Right ventricle myocardium inferior (tissue), 1 donor: ENCODE data around the gene CLDN22. TPM values are rescaled to one million over a fixed set of nuclear protein-coding genes. Genes with fewer than 3 reads are reported as not detected.
"Not testable (repeated sequence)": the region's sequence is repeated elsewhere in the genome, so short reads cannot be mapped to it uniquely, and the experiment has no call there.

Experiments
- ATAC-seq: fragments of 200-7000 bp; cut with Tn5 transposase; one replicate; pipeline ENCODE4 v1.9.1; 2020; ENCODE audit warnings: mild to moderate bottlenecking, moderate library complexity
- DNase-seq: peaks from one replicate; pipeline ENCODE4 v3.0.0; 2021; ENCODE audit errors: missing footprints
- intact Hi-C: fragments of 100-400 bp; cut with DNase I; formaldehyde crosslinking; loops from one replicate; pipeline ENCODE4 v1.11.0; 2022
- total RNA-seq: library from RNA; stranded (reverse); fragmentation: NEBNext Ultra II Directional; extraction: Animal tissue kit (Norgen Biotek cat#: 25700); gene quantifications from one replicate; pipeline ENCODE4 v1.2.1, GENCODE V29; 2021
- donor health status: DM: no; HTN: yes; CAD: no; lungs with severe emphysema.

CLDN22 gene
- total RNA-seq, 1 donor from 2014 or later = not detected

- intact Hi-C loops = no loop called here
- ATAC-seq (no peak), DNase-seq (no peak)
Observed at GRCh38 chr4:183327827-183328226, 7.8 kb upstream of the CLDN22 start.

GRCh38 chr4:183326853-183327252 is 6.8 kb upstream of the CLDN22 start:
- ATAC-seq (no peak), DNase-seq (no peak)
- intact Hi-C loops = no loop called here

DNA sequence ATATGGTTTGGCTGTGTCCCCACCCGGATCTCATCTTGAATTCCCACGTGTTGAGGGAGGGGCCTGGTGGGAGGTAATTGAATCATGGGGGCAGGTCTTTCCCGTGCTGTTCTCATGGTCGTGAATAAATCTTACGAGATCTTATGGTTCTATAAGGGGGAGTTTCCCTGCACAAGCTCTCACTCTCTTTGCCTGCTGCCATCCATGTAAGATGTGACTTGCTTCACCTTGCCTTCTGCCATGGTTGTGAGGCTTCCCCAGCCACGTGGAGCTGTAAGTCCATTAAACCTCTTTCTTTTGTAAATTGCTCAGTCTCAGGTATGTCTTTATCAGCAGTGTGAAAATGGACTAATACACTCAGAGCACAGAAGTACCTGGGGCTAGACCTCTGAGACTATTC is 6.3 kb upstream of the CLDN22 start:
- DNase-seq, intact Hi-C loops: not testable (repeated sequence)

GRCh38 chr4:183324619-183325018 is 4.5 kb upstream of the CLDN22 start:
- intact Hi-C loops = no loop called here
- DNase-seq (no peak), ATAC-seq (no peak)

More for the DNA sequence above, 6.3 kb upstream of the CLDN22 start:
- not testable (repeated sequence) for ATAC-seq

DNA sequence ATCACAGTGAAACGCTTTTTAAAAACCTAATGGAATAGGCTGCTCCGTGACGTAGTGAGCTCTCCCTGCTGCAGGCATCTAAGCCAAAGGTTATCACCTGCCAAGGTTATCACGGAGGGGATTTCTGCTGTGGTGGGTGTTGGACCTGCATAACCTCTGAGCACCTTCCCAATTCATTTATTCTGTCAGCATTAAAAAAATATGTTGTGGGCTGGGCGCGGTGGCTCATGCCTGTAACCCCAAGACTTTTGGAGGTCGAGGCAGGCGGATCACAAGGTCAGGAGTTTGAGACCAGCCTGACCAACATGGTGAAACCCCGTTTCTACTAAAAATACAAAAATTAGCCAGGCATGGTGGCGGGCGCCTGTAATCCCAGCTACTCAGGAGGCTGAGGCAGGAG is 4.0 kb upstream of the CLDN22 start:
- ATAC-seq, DNase-seq, intact Hi-C loops: not testable (repeated sequence)

DNA sequence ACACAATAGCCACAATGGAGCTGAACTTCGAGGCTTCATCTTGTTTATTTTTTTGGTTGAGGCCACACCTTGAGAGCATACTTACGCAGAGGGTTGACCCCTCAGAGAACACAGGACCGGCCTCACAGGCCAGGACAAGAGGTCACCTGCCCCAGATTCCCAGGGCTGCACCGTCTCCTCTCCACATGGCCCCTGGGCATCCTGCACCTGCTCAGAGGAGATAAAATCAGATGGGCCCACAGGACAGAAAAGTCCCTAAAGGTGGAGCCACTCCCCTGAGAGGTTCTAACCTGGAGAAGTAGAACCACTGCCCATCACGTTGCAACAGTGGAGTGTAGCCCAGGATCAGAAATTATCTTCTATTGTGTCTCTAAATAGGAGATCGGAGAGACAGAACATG is 3.2 kb upstream of the CLDN22 start:
- no peak for DNase-seq
- intact Hi-C loops = no loop called here
- no peak for ATAC-seq

- DNase-seq (no peak), ATAC-seq (no peak)
- intact Hi-C loops = no loop called here
Observed at GRCh38 chr4:183322326-183322725, 2.2 kb upstream of the CLDN22 start, which contains the start of gene CLDN24. CLDN24 (minus strand) TSS chr4:183322426; CDS start chr4:183322426, 0 bp downstream.

DNA sequence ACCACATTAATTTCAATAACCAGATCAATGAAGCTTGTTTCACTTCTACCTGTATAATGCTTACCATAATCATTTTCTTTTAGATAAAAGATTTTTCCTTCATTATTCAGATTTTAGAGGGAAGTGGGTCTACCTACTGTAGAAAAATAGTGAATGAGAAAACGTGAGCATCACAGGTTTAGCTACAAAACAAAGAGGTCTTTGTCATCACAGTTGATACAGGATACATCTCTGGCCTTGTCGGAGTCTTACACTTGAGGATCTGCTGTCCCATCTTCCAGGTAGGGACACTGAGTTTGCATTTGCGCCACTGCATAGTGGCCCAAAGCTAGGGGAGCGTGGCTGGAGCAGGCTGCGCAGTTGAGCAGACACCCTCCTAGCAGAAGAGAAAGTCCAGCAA is 1.4 kb upstream of the CLDN22 start:
- intact Hi-C loops = no loop called here
- DNase-seq = no peak
- ATAC-seq = no peak

DNA sequence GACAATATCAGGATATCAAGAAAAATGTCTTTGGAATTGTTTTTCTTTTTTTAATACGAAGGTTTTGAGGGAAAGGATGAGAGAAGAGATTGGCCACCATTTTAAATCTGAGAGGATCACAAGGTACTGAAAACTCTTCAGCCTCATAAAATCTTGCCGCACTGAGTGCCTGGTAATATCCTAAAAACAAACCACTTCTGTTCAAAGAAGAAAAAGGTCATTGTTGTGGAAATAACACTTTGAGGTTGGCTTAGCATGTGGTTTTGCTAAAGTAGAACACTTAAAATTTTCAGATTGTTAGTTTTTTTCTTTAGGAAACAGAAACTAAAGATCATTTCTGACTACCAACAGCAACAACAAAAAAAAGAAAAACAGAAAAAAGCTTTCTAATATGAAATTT is 1.0 kb upstream of the CLDN22 start:
- intact Hi-C loops = no loop called here
- DNase-seq (no peak), ATAC-seq (no peak)

GRCh38 chr4:183318656-183319055 is 1.4 kb downstream of the CLDN22 start:
- ATAC-seq = no peak
- intact Hi-C loops = no loop called here

GRCh38 chr4:183314806-183315205 is 5.3 kb downstream of the CLDN22 start:
- no peak for DNase-seq
- intact Hi-C loops = no loop called here
- no peak for ATAC-seq

More at GRCh38 chr4:183318656-183319055, 1.4 kb downstream of the CLDN22 start:
- DNase-seq = no peak

GRCh38 chr4:183314336-183314735 is 5.7 kb downstream of the CLDN22 start:
- DNase-seq = no peak
- ATAC-seq = no peak
- intact Hi-C loops = no loop called here

DNA sequence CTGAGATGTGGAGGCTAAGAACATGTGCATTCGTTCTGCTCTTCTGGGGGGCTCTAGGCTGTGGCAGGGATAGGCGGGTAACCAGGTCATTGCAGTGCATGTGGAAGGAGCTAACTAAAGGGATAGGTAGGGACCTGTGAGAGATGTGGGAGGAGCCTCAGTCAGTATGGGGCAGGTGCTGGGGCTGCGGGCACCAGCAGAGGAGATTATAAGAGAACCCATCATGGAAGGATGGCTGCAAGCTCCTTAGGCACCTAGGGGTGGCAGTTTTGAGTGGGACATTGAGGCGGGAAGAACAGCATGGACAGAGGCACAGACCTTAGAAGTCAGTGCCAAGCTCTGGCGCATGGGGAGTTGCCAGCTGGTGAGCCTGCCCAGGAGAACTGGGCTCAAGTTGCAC is 7.2 kb downstream of the CLDN22 start:
- ATAC-seq (no peak), DNase-seq (no peak)
- intact Hi-C loops = no loop called here

GRCh38 chr4:183306811-183307210 is 13.3 kb downstream of the CLDN22 start:
- DNase-seq = no peak
- no peak for ATAC-seq
- intact Hi-C loops = no loop called here

- DNase-seq (no peak), ATAC-seq (no peak)
- intact Hi-C loops = no loop called here
Observed at GRCh38 chr4:183304538-183304937, 15.5 kb downstream of the CLDN22 start.

DNA sequence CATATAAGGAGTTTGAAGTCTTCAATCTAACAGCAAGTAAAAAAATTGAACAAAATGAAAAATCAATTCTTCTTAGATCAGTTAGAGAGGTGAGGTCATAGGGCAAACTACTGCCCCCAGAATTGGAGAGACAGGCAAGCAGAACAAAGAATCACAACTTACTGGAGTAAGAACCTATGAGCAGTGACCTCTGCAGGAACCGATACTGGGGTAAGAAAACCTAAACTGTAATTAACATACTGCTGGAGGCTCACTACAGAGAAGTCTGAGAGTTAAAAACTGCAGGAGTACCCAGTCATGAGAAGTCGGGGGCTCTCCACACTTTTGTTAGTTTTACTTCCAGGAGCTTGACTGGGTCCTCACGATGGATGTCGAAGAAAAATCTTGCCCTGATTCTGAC is 16.0 kb downstream of the CLDN22 start:
- intact Hi-C loops = no loop called here
- ATAC-seq (no peak), DNase-seq (no peak)

GRCh38 chr4:183303301-183303700 is 16.8 kb downstream of the CLDN22 start:
- intact Hi-C loops = no loop called here
- no peak for DNase-seq
- no peak for ATAC-seq

- ATAC-seq (no peak), DNase-seq (no peak)
- intact Hi-C loops = no loop called here
Observed at GRCh38 chr4:183300655-183301054, 19.4 kb downstream of the CLDN22 start.

- DNase-seq = no peak
- no peak for ATAC-seq
- intact Hi-C loops = no loop called here
Observed at GRCh38 chr4:183300070-183300469, 20.0 kb downstream of the CLDN22 start.

DNA sequence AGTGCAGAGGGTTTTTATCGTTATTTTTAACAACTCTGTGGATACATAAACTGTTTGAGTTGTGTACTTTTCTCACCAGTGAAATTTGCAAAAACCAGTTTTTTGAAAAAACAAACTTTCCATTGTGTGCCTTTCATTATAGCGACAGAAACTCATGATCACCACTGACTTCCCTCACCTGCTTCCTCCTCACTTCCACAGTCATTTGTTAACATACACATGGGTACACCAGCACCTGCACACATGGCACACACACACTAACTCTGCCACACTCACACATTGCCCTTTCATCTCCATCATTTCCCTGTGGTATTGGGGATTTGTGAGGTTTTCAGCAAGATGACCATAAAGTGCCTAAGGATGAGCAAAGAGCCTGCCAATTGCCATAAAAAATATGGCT is 20.6 kb downstream of the CLDN22 start:
- intact Hi-C loops = loop anchor here (10.0 kb wide), 1 partner anchor 105 kb away; no protein-coding TSS in a partner anchor
- ATAC-seq (no peak), DNase-seq (no peak)

GRCh38 chr4:183297675-183298074 is 22.4 kb downstream of the CLDN22 start:
- DNase-seq = no peak
- no peak for ATAC-seq
- intact Hi-C loops = loop anchor here (10.0 kb wide), 1 partner anchor 107 kb away; no protein-coding TSS in a partner anchor
